Hepatocyte (in vitro differentiated cells): Measurements from ENCODE around the gene ANO6.

ENCODE experiments used
- CTCF ChIP-seq: fragments of 200-600 bp; sonication (generic); IDR thresholded peaks from 2 replicates; pipeline ENCODE4 v1.5.1; 2016; ENCODE audit warnings: antibody characterized with exemption, mild to moderate bottlenecking; ENCODE audit not compliant: poor library complexity
- EZH2 ChIP-seq: fragments of 200-600 bp; sonication (generic); IDR thresholded peaks from 2 replicates; pipeline ENCODE4 v1.6.1; 2016; ENCODE audit warnings: antibody characterized with exemption, mild to moderate bottlenecking, borderline replicate concordance
- EZH2phosphoT487 ChIP-seq: fragments of 200-600 bp; sonication (generic); IDR thresholded peaks from one replicate; pipeline ENCODE4 v1.6.1; 2018; ENCODE audit warnings: antibody characterized with exemption, mild to moderate bottlenecking, low read depth, moderate library complexity; ENCODE audit not compliant: unreplicated experiment, severe bottlenecking

- no peak for TF ChIP-seq CTCF
- TF ChIP-seq EZH2, result no peak
- no peak for TF ChIP-seq EZH2phosphoT487
These were observed 33.4 kb upstream of the ANO6 start for GRCh38 chr12:45182511-45182910.
